ENCODE results near the gene TUBA8.
"Not testable (repeated sequence)": the region's sequence is repeated elsewhere in the genome, so short reads cannot be mapped to it uniquely, and the experiment has no call there.

Gene TUBA8

DNA sequence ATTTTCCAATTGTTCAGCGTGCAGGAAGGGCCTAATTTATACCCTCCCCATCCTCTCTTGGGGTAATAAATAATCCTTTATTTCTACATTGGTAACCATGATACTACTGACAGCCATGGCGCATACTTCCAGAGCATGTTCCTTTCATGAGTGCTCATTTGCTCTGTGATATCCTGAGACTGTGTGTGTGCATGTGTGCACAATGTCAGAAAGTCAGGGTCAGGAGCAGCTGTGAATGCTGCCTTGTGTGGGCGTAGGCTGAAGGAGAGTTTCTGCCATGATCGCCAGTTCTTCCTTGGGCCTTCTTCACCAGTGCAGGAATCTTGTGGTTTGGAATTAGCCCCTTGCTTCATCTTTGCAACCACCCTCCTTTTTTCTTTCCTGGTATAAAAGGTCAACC, 10.2 kb downstream of the TUBA8 start:
- Histone ChIP-seq H3K9ac (ENCODE audit: low read length) (no peak overlapping the region), H4K20me1 (ENCODE audit: insufficient read depth, low read length) (no peaks in the 10 kb centered on the region), H2AFZ (ENCODE audit: low read length) (no peak overlapping the region), H3K4me1 (ENCODE audit: insufficient read depth, low read length, severe bottlenecking) (no peaks in the 10 kb centered on the region), H3K9me3 (ENCODE audit: low read length) (no peaks in the 10 kb centered on the region), H3K4me2 (ENCODE audit: low read length) (no peak overlapping the region), H3K36me3 (ENCODE audit: insufficient read depth, low read length) (no peaks in the 10 kb centered on the region), H3F3A (ENCODE audit: insufficient read depth, low read length) (no peaks in the 10 kb centered on the region), H3K27me3 (ENCODE audit: insufficient read depth, low read length) (no peaks in the 10 kb centered on the region), H3K79me2 (ENCODE audit: insufficient read depth, low read length) (no peaks in the 10 kb centered on the region), H3K4me3 (ENCODE audit: low read depth, low read length, poor library complexity, severe bottlenecking) (no peak overlapping the region), H3K27ac (ENCODE audit: low read depth, low read length, poor library complexity, severe bottlenecking) (no peak overlapping the region), H3K9me2 (ENCODE audit: low read depth, low read length) (no peaks in the 10 kb centered on the region)
- TF ChIP-seq EZH2 (IDR thresholded peaks at IDR 0.05; ENCODE audit: borderline replicate concordance, low read length) (no peak), CTCF (IDR thresholded peaks at IDR 0.05; ENCODE audit: low read length) (no peak)

GRCh38 chr22:18121506-18121905, 10.9 kb downstream of the TUBA8 start:
- H3F3A ChIP-seq (ENCODE audit: insufficient read depth, low read length), result no peaks in the 10 kb centered on the region
- H3K27me3 ChIP-seq (ENCODE audit: insufficient read depth, low read length), result no peaks in the 10 kb centered on the region
- H3K9me3 ChIP-seq (ENCODE audit: low read length), result no peaks in the 10 kb centered on the region
- H3K27ac ChIP-seq (ENCODE audit: low read depth, low read length, poor library complexity, severe bottlenecking), result no peak overlapping the region
- no peaks in the 10 kb centered on the region for H3K9me2 ChIP-seq (ENCODE audit: low read depth, low read length)
- no peaks in the 10 kb centered on the region for H4K20me1 ChIP-seq (ENCODE audit: insufficient read depth, low read length)
- H3K36me3 ChIP-seq (ENCODE audit: insufficient read depth, low read length), result no peaks in the 10 kb centered on the region
- no peak for TF ChIP-seq CTCF (IDR thresholded peaks at IDR 0.05; ENCODE audit: low read length)
- no peak for TF ChIP-seq EZH2 (IDR thresholded peaks at IDR 0.05; ENCODE audit: borderline replicate concordance, low read length)
- H3K79me2 ChIP-seq (ENCODE audit: insufficient read depth, low read length), result no peaks in the 10 kb centered on the region
- H2AFZ ChIP-seq (ENCODE audit: low read length), result no peak overlapping the region
- H3K4me3 ChIP-seq (ENCODE audit: low read depth, low read length, poor library complexity, severe bottlenecking), result no peak overlapping the region
- H3K4me1 ChIP-seq (ENCODE audit: insufficient read depth, low read length, severe bottlenecking), result no peaks in the 10 kb centered on the region
- H3K4me2 ChIP-seq (ENCODE audit: low read length), result no peak overlapping the region
- H3K9ac ChIP-seq (ENCODE audit: low read length), result no peak overlapping the region

GRCh38 chr22:18121954-18122554, 11.4 kb downstream of the TUBA8 start:
- no peak overlapping the region for H3K27ac ChIP-seq (ENCODE audit: low read depth, low read length, poor library complexity, severe bottlenecking)
- H3K36me3 ChIP-seq (ENCODE audit: insufficient read depth, low read length), result no peaks in the 10 kb centered on the region
- H3K79me2 ChIP-seq (ENCODE audit: insufficient read depth, low read length), result no peaks in the 10 kb centered on the region
- H3K9me3 ChIP-seq (ENCODE audit: low read length), result no peaks in the 10 kb centered on the region
- TF ChIP-seq EZH2 (IDR thresholded peaks at IDR 0.05; ENCODE audit: borderline replicate concordance, low read length), result no peak
- no peak for TF ChIP-seq CTCF (IDR thresholded peaks at IDR 0.05; ENCODE audit: low read length)
- H3K4me2 ChIP-seq (ENCODE audit: low read length), result no peak overlapping the region
- H3K9me2 ChIP-seq (ENCODE audit: low read depth, low read length), result no peaks in the 10 kb centered on the region
- H3K4me3 ChIP-seq (ENCODE audit: low read depth, low read length, poor library complexity, severe bottlenecking), result no peak overlapping the region
- H3F3A ChIP-seq (ENCODE audit: insufficient read depth, low read length), result no peaks in the 10 kb centered on the region
- no peaks in the 10 kb centered on the region for H3K27me3 ChIP-seq (ENCODE audit: insufficient read depth, low read length)
- H4K20me1 ChIP-seq (ENCODE audit: insufficient read depth, low read length), result no peaks in the 10 kb centered on the region
- H3K4me1 ChIP-seq (ENCODE audit: insufficient read depth, low read length, severe bottlenecking), result no peaks in the 10 kb centered on the region
- H2AFZ ChIP-seq (ENCODE audit: low read length), result no peak overlapping the region
- H3K9ac ChIP-seq (ENCODE audit: low read length), result no peak overlapping the region

DNA sequence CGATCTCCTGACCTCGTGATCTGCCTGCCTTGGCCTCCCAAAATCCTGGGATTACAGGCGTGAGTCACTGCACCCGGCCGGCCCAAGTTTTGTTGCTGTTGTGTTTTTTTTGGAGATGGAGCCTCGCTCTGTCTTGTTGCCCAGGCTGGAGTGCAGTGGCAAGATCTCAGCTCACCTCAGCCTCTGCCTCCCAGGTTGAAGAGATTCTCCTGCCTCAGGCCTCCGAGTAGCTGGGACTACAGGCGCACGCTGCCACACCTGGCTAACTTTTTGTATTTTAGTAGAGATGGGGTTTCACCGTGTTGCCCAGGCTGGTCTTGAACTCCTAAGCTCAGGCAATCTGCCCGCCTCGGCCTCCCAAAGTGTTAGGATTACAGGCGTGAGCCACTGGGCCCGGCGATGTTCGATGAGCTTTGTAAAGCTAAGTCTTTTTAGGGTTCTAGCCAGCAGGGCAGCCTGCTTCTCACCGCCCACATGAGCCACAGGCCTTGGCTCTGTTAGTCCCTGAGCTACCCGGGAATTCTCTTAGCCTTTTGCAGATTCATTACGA, 12.9 kb downstream of the TUBA8 start:
- H3K4me3 ChIP-seq (ENCODE audit: low read depth, low read length, poor library complexity, severe bottlenecking); H3K9ac ChIP-seq (ENCODE audit: low read length); H3K79me2 ChIP-seq (ENCODE audit: insufficient read depth, low read length); H3K9me2 ChIP-seq (ENCODE audit: low read depth, low read length); H3K27me3 ChIP-seq (ENCODE audit: insufficient read depth, low read length); H3F3A ChIP-seq (ENCODE audit: insufficient read depth, low read length); H3K9me3 ChIP-seq (ENCODE audit: low read length); H4K20me1 ChIP-seq (ENCODE audit: insufficient read depth, low read length); H3K36me3 ChIP-seq (ENCODE audit: insufficient read depth, low read length); H3K27ac ChIP-seq (ENCODE audit: low read depth, low read length, poor library complexity, severe bottlenecking); H3K4me1 ChIP-seq (ENCODE audit: insufficient read depth, low read length, severe bottlenecking); H2AFZ ChIP-seq (ENCODE audit: low read length); H3K4me2 ChIP-seq (ENCODE audit: low read length): not testable (repeated sequence)
